Activated T-cell treated with anti-CD3 and anti-CD28 coated beads for 24 hours (primary cell): ENCODE results near the gene LNPEP.

Experiments
- DNase-seq: peaks from one replicate; pipeline ENCODE4 v3.0.0-alpha.2; 2020; ENCODE audit warnings: low read depth

LNPEP gene

DNA sequence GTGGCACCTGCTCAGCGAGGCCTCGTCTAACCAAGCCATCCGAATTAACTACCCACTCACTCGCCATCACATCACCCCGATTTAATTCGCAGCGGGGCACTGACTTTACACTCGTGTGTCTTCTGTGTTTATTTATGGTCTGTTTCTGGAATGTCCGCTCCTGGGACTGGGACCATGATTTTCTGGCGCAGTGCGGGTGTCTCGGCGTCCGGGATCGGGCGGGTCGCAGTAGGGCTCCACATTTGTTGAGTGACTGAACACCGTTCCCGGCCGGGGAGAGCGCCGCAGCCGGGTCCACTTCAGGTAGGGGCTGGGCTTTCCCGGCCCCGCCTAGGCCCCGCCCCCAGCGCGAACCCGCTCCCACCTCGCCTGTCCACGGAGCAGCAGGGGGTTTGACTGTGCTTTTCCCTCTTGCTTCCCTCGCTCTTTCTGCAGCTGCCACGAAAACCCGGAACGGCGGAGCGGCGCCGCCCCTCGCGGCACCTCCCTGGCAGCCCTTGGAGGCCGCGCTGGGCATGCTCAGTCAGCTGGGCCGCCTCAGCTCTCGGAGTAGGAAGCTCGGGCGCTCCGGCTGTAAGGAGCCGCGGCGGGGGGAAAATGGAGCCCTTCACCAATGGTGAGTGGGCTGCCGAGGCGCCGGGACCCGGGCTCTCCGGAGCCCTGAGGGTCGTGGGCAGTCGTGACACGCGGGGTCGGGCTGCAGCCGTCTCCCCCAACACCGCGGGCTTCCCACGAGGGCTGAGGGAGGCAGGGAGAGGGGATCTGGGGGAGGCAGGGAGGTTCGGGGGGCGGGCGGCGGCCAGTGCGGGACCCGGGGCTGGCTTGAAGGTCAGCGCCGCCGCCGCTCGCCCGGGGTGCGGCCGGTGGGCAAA is at the start of gene LNPEP:
TSS of gene LNPEP (plus strand) at position 522 of the 872 bp plus-strand sequence. CDS start at position 598, 76 bp downstream.
- DNase-seq: peak; percentile 91

DNA sequence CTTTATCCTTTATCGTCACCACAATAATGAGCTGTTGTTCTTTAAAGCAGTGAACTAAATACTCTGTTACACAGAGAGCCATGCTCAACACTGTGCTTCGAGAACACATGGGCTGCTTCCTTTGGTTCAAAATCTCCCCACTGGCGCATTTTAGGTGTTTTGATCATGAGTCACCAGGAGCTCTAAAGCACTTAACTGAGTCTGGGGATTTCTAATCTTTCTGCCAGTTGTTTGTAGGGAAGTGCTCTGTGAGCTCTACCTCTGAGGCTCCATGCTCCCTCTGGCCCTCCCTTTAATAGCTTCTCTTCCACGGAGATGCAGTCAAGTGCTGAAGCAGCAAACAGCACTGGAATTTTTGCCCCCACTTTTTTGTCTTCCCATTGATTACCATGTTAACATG is 42.5 kb upstream of the LNPEP start:
- no peak for DNase-seq

DNA sequence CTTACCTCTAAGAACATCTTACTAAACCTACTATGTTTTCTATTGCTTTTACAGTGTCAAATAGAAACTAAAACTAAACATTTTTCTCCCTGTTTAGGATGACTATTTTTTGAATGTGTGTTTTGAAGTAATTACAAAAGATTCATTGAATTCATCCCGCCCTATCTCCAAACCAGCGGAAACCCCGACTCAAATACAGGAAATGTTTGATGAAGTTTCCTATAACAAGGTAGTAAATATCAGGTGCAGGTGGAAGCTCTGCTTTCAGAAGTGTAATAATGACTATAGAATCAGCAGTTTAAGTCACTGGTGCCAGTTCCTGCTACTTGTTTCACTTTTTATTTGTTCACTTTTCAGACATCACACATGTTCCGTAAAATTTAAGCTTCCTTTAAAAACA is 39.6 kb upstream of the LNPEP start:
- DNase-seq: no peak

DNA sequence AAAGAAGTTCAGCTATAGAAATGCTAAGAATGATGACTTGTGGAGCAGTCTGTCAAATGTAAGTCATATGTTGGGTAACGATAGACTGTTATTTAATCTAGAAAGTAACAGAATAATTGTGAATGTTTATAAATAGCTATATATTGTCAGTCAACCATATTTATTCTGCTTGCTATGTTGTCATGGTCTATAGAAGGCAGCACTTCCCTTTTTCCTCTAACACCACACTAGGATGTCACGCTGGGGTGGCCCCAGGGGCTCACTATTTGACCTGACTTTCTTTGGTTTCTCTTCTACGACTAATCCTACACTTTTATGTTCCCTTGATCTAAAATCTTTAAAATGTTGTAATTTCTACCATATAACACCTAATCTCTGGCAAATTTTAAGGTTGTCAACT is 39.1 kb upstream of the LNPEP start:
- no peak for DNase-seq

GRCh38 chr5:96901384-96901783 is 34.5 kb upstream of the LNPEP start:
- DNase-seq: no peak

- no peak for DNase-seq
Observed at GRCh38 chr5:96901841-96902240, 34.0 kb upstream of the LNPEP start.

DNA sequence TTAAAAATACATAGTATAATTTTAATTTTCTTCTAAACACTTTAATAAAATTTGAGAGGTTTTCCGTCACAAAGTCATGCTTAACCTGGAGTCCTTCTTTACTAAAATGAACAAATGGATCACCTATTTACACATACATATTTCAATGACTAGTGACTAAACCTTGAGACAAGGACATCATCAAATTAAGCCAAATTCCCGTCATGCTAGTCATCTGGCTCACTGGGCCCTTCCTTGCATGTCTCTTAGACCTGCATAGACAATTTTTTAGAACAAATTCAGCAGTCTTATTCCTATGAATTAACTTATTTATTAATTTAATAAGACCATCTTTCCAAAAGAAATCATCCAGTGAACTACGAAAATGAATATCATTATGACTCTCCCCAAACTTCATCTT is 33.0 kb upstream of the LNPEP start:
- no peak for DNase-seq

DNA sequence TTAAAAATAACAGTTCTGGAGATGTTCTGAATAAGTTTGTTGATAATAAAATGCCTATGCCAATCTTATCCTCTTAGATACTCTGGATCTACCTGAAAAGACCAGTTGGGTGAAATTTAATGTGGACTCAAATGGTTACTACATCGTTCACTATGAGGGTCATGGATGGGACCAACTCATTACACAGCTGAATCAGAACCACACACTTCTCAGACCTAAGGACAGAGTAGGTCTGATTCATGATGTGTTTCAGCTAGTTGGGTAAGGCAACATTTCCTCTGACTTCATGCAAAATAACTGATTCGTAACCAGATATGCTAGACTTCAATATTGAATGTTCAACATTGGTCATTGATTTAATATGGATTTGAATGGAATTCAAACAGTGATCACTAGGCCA is 32.6 kb upstream of the LNPEP start:
- no peak for DNase-seq

- no peak for DNase-seq
Observed at GRCh38 chr5:96904054-96904931, 31.6 kb upstream of the LNPEP start.

- no peak for DNase-seq
Observed at GRCh38 chr5:96905864-96906263, 30.0 kb upstream of the LNPEP start.

DNA sequence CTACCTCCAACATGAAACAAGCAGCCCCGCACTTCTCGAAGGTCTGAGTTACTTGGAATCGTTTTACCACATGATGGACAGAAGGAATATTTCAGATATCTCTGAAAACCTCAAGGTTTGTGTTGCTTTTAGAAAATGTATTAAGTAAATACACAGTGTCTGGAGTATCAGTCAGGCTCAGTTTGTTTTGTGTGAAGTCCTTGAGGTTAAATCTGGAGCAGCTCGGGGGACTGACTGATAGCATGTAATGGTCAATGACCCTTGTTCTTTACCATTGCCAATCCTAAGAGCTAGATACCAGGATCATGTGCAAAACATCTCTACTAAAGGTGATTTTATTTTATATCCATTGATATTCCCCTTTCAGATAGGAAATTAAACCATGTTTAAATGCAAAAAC is 26.9 kb upstream of the LNPEP start:
- DNase-seq: no peak

- DNase-seq: no peak
Observed at GRCh38 chr5:96909435-96909834, 26.4 kb upstream of the LNPEP start.

- DNase-seq: no peak
Observed at GRCh38 chr5:96911139-96911538, 24.7 kb upstream of the LNPEP start.

DNA sequence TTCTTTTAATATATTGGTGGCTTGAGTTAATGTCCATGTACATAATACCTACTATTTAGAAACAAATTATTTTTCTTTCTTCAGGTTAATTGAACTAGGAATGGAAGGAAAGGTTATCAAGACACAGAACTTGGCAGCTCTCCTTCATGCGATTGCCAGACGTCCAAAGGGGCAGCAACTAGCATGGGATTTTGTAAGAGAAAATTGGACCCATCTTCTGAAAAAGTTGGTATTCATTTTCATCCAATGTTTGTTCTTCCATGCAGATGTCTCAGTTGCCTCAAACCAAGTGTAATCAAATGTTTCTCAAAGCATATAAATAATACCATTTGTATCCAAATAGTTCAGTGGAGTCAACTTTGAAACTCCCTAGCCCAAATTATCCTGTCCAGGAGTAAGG is 22.6 kb upstream of the LNPEP start:
- no peak for DNase-seq

DNA sequence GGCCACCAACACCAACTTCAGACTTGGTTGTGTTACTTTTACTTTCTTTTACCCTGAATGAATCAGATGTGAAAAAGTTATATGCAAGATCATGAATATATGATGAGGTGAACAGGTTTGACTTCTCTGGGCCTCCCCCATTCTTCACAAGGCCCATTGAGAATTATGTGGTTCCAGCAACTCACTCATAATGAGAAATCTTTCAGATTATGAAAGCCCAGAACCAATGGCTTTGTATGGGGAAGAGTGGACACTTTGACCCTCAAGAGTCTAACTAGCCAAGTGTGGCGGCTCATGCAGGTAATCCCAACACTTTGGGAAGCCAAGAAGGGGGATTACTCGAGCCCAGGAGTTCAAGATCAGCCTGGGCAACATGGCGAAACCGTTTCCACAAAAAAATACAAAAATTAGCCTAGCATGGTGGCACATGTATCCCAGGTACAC is 16.1 kb upstream of the LNPEP start:
- no peak for DNase-seq

DNA sequence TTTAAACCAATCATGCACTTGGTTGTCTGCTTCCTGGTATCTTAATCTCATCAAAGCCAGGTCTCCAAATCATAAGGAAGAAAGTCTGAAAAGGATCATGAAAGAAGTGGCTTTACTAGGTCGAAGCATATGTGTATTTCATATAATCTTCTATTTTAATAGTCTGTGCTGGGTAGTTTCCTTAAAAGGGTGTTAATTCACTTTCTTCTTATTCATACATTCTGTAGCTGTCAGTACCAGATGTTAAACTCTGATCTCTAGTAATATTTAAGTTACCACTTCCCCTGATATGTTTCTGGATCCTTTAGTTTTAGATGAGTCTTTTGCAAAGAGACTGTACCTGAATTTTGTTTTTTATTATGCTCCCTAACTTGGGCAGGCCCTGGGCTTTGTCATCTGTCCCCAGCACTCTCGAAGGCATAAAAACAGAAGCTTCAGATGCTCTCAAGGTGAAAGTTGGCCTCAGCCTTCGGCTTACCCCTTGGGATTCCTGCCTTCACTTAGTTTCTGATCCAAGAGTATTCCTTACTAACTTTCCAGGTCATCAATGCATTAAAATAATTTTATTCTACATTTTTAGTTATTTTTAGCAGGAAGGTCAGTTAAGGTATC is 15.0 kb upstream of the LNPEP start:
- no peak for DNase-seq

DNA sequence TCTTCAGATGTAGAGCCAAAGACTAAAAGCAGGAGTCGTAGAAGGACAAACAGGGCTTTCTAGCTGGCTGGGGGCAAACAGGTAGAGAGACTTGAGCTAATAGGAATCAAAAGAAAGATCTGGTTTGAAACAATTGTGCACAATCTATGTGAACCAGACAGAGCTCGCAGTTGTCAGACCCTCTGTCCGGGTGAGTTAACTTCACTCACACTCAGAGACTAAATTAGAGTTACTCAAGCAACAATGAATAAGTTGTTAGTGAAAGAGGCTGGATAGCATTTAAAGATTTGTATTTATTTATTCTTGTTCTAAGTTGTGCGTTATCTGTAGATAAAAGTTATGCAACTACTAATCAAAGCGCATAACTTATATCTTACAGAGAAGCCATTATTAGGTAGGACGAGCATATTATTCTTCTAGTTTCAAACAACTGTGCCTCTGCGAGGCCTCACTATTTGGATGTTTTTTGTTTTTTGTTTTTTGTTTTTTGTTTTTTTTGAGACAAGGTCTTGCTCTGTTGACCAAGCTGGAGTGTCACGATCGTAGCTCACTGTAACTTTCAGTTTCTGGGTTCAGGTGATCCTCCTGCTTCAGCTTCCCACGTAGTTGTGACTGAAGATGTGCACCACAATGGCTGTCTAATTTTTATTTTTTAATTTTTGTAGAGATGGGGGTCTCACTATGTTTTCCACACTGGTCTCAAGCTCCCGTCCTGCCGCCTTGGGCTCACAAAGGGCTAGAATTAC is 13.2 kb upstream of the LNPEP start:
- no peak for DNase-seq

DNA sequence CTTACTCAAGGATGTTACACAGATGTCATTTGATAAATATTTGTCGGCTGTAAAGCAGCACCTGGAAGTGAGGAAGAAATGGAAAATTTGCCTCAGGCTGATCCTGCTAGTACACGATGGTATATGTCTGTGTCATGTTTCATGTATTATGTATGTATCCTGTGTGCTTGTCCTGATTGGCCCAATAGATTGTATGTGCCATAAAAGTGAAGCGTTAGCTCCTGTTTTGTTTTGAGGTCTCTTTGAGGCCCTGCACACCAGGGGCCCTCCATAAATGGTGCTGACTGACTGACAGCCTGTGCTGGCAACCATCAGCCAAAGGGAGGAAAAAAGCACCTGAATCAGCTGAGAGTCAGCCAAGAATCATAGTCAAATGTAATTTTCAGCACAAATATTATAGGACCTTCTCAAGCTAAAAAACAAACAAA is 11.8 kb upstream of the LNPEP start:
- no peak for DNase-seq

GRCh38 chr5:96926276-96926675 is 9.6 kb upstream of the LNPEP start:
- DNase-seq: no peak

GRCh38 chr5:96927008-96927407 is 8.9 kb upstream of the LNPEP start:
- DNase-seq: no peak

DNA sequence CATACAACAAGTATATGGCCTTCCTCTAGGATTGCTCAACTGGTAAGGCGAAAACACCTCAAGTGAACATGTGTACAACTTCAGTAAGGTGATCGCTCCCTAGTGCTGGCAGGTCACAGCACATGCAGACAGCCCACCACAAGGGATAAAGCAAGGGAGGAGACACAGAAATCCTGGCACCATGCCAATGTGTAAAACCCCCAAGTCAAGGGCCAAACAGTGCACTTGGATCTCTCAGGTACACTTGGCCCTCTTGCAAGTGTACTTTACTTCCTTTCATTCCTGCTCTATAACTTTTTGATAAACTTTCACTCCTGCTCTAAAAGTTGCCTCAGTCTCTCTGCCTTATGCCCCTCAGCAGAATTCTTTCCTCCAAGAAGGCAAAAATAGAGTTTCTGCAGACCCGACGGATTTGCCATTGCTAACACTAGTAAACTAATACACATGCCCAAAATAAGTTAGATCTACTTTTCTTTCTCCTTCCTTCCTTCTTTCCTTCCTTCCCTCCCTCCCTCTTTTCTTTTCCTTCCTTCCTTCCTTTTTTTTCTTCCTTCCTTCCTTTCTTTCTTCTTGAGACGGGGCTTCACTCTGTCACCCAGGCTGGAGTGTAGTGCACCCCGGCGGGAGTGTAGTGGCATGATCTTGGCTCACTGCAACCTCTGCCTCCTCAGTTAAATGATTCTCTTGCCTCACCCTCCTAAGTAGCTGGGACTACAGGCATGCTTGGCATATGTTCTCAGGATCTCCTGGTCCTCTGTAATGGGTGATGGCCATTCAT is 6.8 kb upstream of the LNPEP start:
- DNase-seq: no peak
